K562 (cell line): Measurements from ENCODE around the gene PLAC1.

Experiments
- CEBPB ChIP-seq: fragments of 450-650 bp; IDR thresholded peaks from 2 replicates; pipeline ENCODE4 v1.6.1; 2016; ENCODE audit warnings: missing genetic modification characterization, missing compliant biosample characterization
- EP300 ChIP-seq: IDR thresholded peaks from 2 replicates; pipeline ENCODE4 v1.6.1; 2012; ENCODE audit warnings: low read length, improper control_type of control experiment
- FOSL1 ChIP-seq: fragments of 200-800 bp; sonication (Bioruptor generic); conservative IDR thresholded peaks from 2 replicates; pipeline ENCODE4 v1.6.1; 2016; ENCODE audit warnings: missing genetic modification characterization, missing compliant biosample characterization
- ZKSCAN1 ChIP-seq: fragments of 150-350 bp; IDR thresholded peaks from 2 replicates; pipeline ENCODE4 v1.6.1; 2016; ENCODE audit warnings: low read depth, low read length
- ZNF12 ChIP-seq: sonication (generic); formaldehyde crosslinking; IDR thresholded peaks from 2 replicates; pipeline ENCODE4 v1.4.0; 2020; ENCODE audit warnings: mild to moderate bottlenecking, missing genetic modification reagents
- ZNF124 ChIP-seq: sonication (generic); formaldehyde crosslinking; IDR thresholded peaks from 2 replicates; pipeline ENCODE4 v1.8.1; 2022; ENCODE audit warnings: missing genetic modification reagents
- TF ChIP-seq, protein P1 (sequence below): sonication (generic); IDR thresholded peaks from 2 replicates; pipeline ENCODE4 v1.6.1; 2016

DNA sequence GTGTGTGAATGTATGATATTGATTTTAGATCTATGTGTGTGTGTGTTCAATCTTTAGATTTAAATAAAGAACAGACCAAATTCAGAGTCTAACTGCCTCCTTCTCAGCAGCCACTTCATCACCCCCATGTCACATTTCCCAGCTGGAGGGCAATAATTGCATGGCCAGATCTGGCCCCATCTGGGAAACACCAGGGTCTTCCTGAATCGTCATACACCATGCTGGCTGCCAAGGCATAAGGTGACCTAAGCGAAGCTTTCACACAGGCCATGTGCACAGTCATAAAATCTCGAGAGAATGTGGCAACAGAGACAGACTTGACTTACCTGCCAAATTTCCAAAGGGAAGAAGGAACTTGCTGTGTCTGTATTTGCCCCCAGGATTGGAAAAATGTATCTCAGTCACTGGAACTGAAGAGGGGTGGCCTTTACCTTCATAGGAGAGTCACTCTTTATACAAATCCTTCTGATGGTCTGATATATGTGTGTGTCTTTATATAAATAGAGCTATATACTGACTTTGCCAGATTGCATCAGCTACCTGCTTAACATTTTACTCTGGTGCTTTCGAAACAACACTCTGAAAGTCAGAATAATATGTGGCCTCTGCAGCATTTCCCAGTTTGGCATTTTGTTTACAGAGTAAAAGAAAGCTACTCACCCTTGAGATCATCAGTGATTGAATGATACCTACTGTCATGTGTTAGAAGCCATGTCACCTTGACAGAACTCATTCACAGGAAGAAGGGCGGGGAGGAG, at the start of gene PLAC1:
- no peak for TF ChIP-seq ZNF124 (CRISPR knock-in tag)
- TF ChIP-seq CEBPB (tag): no peak
- TF ChIP-seq, protein P1, sequence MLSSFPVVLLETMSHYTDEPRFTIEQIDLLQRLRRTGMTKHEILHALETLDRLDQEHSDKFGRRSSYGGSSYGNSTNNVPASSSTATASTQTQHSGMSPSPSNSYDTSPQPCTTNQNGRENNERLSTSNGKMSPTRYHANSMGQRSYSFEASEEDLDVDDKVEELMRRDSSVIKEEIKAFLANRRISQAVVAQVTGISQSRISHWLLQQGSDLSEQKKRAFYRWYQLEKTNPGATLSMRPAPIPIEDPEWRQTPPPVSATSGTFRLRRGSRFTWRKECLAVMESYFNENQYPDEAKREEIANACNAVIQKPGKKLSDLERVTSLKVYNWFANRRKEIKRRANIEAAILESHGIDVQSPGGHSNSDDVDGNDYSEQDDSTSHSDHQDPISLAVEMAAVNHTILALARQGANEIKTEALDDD: no peak
- TF ChIP-seq ZKSCAN1: no peak
- no peak for TF ChIP-seq EP300
- no peak for TF ChIP-seq ZNF12
- no peak for TF ChIP-seq FOSL1 (tag)
